GM18951 (cell line): ENCODE data around the gene ART4.

Experiments
- POLR2A ChIP-seq: IDR thresholded peaks from 4 replicates; pipeline ENCODE4 v1.6.1; 2011; ENCODE audit warnings: mild to moderate bottlenecking; ENCODE audit not compliant: insufficient read length, insufficient read depth; ENCODE audit errors: extremely low read depth
- in situ Hi-C: fragments of 300-500 bp; cut with MboI; formaldehyde crosslinking; loops from one replicate; pipeline ENCODE4 v1.12.0; 2022; ENCODE audit warnings: low sequenced_read_pairs, mixed read lengths, inconsistent platforms; ENCODE audit not compliant: unreplicated experiment

The ART4 gene

GRCh38 chr12:14873440-14874185 lies 30.3 kb upstream of the ART4 start:
- in situ Hi-C loops: no loop called here

GRCh38 chr12:14871886-14872285 lies 28.6 kb upstream of the ART4 start:
- no peak for TF ChIP-seq POLR2A
- in situ Hi-C loops: no loop called here

More at GRCh38 chr12:14873440-14874185, 30.3 kb upstream of the ART4 start:
- TF ChIP-seq POLR2A: no peak

GRCh38 chr12:14871247-14871646 lies 27.9 kb upstream of the ART4 start:
- TF ChIP-seq POLR2A: no peak
- in situ Hi-C loops: no loop called here

- in situ Hi-C loops: no loop called here
Measured at GRCh38 chr12:14868916-14869506, 25.7 kb upstream of the ART4 start.

GRCh38 chr12:14860490-14860889 lies 17.2 kb upstream of the ART4 start:
- no peak for TF ChIP-seq POLR2A
- in situ Hi-C loops: no loop called here

More at GRCh38 chr12:14868916-14869506, 25.7 kb upstream of the ART4 start:
- TF ChIP-seq POLR2A: no peak

GRCh38 chr12:14858513-14858912 lies 15.2 kb upstream of the ART4 start:
- in situ Hi-C loops: no loop called here
- TF ChIP-seq POLR2A: no peak

- TF ChIP-seq POLR2A: no peak
- in situ Hi-C loops: no loop called here
Measured at GRCh38 chr12:14854586-14855183, 11.4 kb upstream of the ART4 start.

GRCh38 chr12:14853961-14854360 lies 10.6 kb upstream of the ART4 start:
- in situ Hi-C loops: no loop called here
- TF ChIP-seq POLR2A: no peak

- no peak for TF ChIP-seq POLR2A
- in situ Hi-C loops: no loop called here
Measured at GRCh38 chr12:14852880-14853279, 9.6 kb upstream of the ART4 start.

- in situ Hi-C loops: no loop called here
- no peak for TF ChIP-seq POLR2A
Measured at GRCh38 chr12:14850929-14851663, 7.8 kb upstream of the ART4 start.

- TF ChIP-seq POLR2A: no peak
- in situ Hi-C loops: loop anchor here (5.0 kb wide), 1 partner anchor 138 kb away; no protein-coding TSS in a partner anchor
Measured at GRCh38 chr12:14849661-14850060, 6.3 kb upstream of the ART4 start.

- in situ Hi-C loops: loop anchor here (5.0 kb wide), 1 partner anchor 140 kb away; no protein-coding TSS in a partner anchor
- TF ChIP-seq POLR2A: no peak
Measured at GRCh38 chr12:14846876-14847580, 3.7 kb upstream of the ART4 start.

GRCh38 chr12:14846042-14846587 lies 2.8 kb upstream of the ART4 start:
- in situ Hi-C loops: loop anchor here (5.0 kb wide), 1 partner anchor 141 kb away; no protein-coding TSS in a partner anchor
- no peak for TF ChIP-seq POLR2A

GRCh38 chr12:14845350-14845750 lies 2.0 kb upstream of the ART4 start:
- in situ Hi-C loops: loop anchor here (5.0 kb wide), 1 partner anchor 142 kb away; no protein-coding TSS in a partner anchor
- no peak for TF ChIP-seq POLR2A
